GM19452 (cell line): ENCODE results near the gene GAGE12G.
"Not testable (repeated sequence)": the region's sequence is repeated elsewhere in the genome, so short reads cannot be mapped to it uniquely, and the experiment has no call there.

Experiments used
- ATAC-seq: cut with Tn5 transposase; IDR thresholded peaks from one replicate; pipeline ENCODE4 v1.9.1; 2021; ENCODE audit not compliant: unreplicated experiment

Gene GAGE12G

GRCh38 chrX:49570100-49570499 is at the start of gene GAGE12G:
Gene GAGE12G, plus strand, starts transcription at chrX:49570400. Its CDS starts 1,155 bp downstream, at chrX:49571555.
- ATAC-seq: not testable (repeated sequence)

- ATAC-seq: not testable (repeated sequence)
Observed at GRCh38 chrX:49531877-49532276, 38.3 kb upstream of the GAGE12G start, which contains the start of gene GAGE12C. Gene GAGE12C, plus strand, starts transcription at chrX:49532177. Its CDS starts 1,155 bp downstream, at chrX:49533332.

DNA sequence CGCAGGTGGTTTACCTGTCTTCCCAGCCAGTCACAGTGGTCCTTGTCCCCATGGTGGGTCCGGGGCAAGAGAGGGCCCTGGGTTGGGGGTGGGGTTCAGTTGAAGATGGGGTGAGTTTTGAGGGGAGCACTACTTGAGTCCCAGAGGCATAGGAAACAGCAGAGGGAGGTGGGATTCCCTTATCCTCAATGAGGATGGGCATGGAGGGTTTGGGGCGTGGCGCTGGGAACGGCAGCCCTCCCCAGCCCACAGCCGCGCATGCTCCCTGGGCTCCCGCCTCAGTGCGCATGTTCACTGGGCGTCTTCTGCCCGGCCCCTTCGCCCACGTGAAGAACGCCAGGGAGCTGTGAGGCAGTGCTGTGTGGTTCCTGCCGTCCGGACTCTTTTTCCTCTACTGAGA is 28.8 kb upstream of the GAGE12G start, which contains the start of gene GAGE12D:
Gene GAGE12D (plus strand): TSS at position 301 of the 400 bp plus-strand sequence. CDS start 1,155 bp downstream, outside the sequence.
- ATAC-seq: not testable (repeated sequence)

DNA sequence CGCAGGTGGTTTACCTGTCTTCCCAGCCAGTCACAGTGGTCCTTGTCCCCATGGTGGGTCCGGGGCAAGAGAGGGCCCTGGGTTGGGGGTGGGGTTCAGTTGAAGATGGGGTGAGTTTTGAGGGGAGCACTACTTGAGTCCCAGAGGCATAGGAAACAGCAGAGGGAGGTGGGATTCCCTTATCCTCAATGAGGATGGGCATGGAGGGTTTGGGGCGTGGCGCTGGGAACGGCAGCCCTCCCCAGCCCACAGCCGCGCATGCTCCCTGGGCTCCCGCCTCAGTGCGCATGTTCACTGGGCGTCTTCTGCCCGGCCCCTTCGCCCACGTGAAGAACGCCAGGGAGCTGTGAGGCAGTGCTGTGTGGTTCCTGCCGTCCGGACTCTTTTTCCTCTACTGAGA is 19.2 kb upstream of the GAGE12G start, which contains the start of gene GAGE12E:
Gene GAGE12E (plus strand): TSS at position 301 of the 400 bp plus-strand sequence. CDS start 1,155 bp downstream, outside the sequence.
- not testable (repeated sequence) for ATAC-seq

- ATAC-seq: not testable (repeated sequence)
Observed at GRCh38 chrX:49560542-49560941, 9.7 kb upstream of the GAGE12G start, which contains the start of gene GAGE12F. Gene GAGE12F, plus strand, starts transcription at chrX:49560842. Its CDS starts 1,155 bp downstream, at chrX:49561997.

DNA sequence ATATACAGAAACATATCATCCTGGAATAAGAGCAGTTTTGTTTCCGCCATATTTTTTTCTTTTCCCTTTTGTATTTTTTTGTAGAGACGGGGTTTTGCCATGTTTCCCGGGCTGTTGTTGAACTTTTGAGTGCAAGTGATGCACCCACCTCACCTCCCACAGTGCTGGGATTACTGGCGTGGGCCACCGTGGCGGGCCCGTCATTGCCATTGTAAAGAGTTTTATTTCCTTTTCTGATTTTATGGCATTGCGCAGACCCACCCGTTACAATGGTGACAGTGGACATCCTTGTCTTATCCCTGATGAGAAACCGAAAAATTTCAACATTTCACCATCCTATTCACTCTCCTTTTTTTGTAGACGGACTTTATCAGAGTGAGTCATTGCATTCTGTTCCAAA is 1.5 kb upstream of the GAGE12G start:
- not testable (repeated sequence) for ATAC-seq

DNA sequence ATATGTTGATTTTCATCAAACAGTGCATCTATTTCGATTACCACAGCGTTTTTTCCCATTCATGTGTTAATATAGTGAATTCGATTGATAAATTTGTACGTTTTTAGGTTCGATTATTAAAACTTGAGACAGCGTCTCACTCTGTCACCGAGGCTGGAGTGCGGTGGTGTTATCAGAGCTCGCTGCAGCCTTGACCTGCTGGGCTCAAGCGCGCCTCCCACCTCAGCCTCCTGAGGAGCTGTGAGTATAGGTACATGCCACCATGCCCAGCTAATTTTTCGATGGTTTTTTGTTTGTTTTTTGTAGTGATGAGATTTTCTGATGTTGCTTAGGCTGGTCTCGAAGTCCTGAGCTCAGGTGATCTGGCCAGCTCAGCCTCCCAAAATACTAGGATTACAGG is 1.0 kb upstream of the GAGE12G start:
- not testable (repeated sequence) for ATAC-seq

DNA sequence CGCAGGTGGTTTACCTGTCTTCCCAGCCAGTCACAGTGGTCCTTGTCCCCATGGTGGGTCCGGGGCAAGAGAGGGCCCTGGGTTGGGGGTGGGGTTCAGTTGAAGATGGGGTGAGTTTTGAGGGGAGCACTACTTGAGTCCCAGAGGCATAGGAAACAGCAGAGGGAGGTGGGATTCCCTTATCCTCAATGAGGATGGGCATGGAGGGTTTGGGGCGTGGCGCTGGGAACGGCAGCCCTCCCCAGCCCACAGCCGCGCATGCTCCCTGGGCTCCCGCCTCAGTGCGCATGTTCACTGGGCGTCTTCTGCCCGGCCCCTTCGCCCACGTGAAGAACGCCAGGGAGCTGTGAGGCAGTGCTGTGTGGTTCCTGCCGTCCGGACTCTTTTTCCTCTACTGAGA is 9.4 kb downstream of the GAGE12G start, which contains the start of gene GAGE12H:
Gene GAGE12H (plus strand): TSS at position 301 of the 400 bp plus-strand sequence. CDS start 1,155 bp downstream, outside the sequence.
- ATAC-seq: not testable (repeated sequence)

GRCh38 chrX:49589196-49589595 is 19.0 kb downstream of the GAGE12G start, which contains the start of gene GAGE2A:
Gene GAGE2A, plus strand, starts transcription at chrX:49589496. Its CDS starts 1,155 bp downstream, at chrX:49590651.
- not testable (repeated sequence) for ATAC-seq

GRCh38 chrX:49589769-49590478 is 19.7 kb downstream of the GAGE12G start:
- not testable (repeated sequence) for ATAC-seq

DNA sequence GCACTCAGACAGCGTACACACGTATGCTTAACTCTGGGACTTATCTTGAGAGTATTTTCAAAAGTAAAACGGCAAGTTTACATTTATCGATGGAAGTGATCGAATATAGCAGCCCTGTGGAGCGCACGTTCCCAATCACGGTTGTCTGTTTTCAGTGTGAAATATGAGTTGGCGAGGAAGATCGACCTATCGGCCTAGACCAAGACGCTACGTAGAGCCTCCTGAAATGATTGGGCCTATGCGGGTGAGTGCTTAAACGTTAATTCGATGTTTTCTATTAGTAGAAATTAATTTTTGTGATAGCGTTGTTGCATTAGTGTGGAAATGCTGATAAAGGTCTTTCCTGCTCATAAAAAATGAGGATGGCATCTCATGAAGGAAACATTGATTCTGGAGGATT is 20.3 kb downstream of the GAGE12G start:
- not testable (repeated sequence) for ATAC-seq

DNA sequence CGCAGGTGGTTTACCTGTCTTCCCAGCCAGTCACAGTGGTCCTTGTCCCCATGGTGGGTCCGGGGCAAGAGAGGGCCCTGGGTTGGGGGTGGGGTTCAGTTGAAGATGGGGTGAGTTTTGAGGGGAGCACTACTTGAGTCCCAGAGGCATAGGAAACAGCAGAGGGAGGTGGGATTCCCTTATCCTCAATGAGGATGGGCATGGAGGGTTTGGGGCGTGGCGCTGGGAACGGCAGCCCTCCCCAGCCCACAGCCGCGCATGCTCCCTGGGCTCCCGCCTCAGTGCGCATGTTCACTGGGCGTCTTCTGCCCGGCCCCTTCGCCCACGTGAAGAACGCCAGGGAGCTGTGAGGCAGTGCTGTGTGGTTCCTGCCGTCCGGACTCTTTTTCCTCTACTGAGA is 28.5 kb downstream of the GAGE12G start, which contains the start of gene GAGE1:
Gene GAGE1 (plus strand): TSS at position 301 of the 400 bp plus-strand sequence. CDS start 1,155 bp downstream, outside the sequence.
- not testable (repeated sequence) for ATAC-seq

DNA sequence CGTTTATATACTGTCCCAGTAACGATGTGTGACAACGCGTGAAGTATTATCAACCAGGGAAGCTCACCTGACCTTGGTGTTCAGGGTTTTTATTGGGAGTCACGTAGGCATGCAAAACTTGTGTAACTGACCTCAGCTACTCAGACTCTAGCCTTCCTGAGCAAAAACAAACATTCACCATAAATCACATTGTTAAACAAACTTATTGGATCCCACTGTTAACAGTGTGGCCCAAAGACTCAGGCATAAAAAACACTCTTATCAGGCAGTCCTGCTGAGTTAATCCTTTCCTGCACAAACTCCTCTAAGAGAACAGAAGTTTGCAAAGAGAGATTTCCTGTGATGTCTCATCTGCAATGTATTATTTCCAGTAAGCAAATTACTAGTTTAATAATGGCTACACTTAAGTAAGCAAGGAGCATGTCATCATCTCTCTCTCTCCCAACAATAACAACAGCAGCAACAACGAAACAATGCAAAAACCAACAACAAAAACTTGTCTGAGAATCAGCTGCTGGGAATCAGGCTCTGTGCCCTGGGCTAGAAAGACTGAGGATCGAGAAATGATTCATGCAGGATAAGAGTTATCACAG is 40.6 kb downstream of the GAGE12G start:
- no peak for ATAC-seq

DNA sequence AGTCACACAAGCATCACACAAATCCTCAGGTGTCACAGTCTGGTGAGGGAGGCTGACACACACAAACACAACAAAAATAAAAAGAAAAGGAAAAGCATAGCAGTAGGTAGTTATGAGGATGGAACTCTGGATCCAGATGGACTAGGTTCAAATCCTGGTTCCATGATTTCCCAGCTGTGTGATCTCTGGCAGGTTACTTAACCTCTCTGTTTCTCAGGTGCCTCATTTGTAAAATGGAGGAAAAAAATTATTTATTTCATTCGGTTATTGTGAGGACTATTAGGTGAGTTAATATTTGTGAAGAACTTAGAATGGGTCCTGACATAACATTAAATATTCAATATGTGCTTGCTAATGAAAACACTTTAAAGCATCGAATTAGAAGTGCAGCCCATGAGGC is 48.4 kb downstream of the GAGE12G start:
- no peak for ATAC-seq
